Dermis blood vessel endothelial cell (primary cell): ENCODE measurements around the gene GOLM1. TPM values are rescaled to one million over a fixed set of nuclear protein-coding genes. Genes with fewer than 3 reads are reported as not detected.

Source experiments
- DNase-seq: peaks from one replicate; pipeline ENCODE4 v3.0.0; 2010
- total RNA-seq: library from RNA; depleted of rRNA; stranded (reverse); fragments of >200 nt; gene quantifications from 2 replicates; pipeline ENCODE4 v1.2.3, GENCODE V29; 2014

Gene GOLM1
- total RNA-seq, 1 donor from 2014 or later = 32.7 TPM

GRCh38 chr9:86045654-86046053, 53.7 kb downstream of the GOLM1 start:
- no peak for DNase-seq

GRCh38 chr9:86043999-86044398, 55.4 kb downstream of the GOLM1 start:
- no peak for DNase-seq

GRCh38 chr9:86043586-86043985, 55.8 kb downstream of the GOLM1 start:
- no peak for DNase-seq

GRCh38 chr9:86042199-86042978, 57.0 kb downstream of the GOLM1 start:
- no peak for DNase-seq

GRCh38 chr9:86041311-86041741, 58.0 kb downstream of the GOLM1 start:
- DNase-seq = no peak

- no peak for DNase-seq
These were observed 58.5 kb downstream of the GOLM1 start for GRCh38 chr9:86040861-86041155.

GRCh38 chr9:86039991-86040860, 59.1 kb downstream of the GOLM1 start:
- no peak for DNase-seq

- DNase-seq = no peak
These were observed 62.8 kb downstream of the GOLM1 start for GRCh38 chr9:86036555-86036954.

GRCh38 chr9:86035827-86036440, 63.4 kb downstream of the GOLM1 start:
- no peak for DNase-seq

GRCh38 chr9:86034863-86035734, 64.3 kb downstream of the GOLM1 start:
- peak; percentile 74 for DNase-seq

- no peak for DNase-seq
These were observed 71.6 kb downstream of the GOLM1 start for GRCh38 chr9:86027767-86028166.

- peak; percentile 40 for DNase-seq
These were observed 76.6 kb downstream of the GOLM1 start for GRCh38 chr9:86022687-86023266.

- DNase-seq = no peak
These were observed 78.2 kb downstream of the GOLM1 start for GRCh38 chr9:86021166-86021565.

GRCh38 chr9:86020731-86021130, 78.6 kb downstream of the GOLM1 start:
- no peak for DNase-seq

GRCh38 chr9:86009133-86009532, 90.2 kb downstream of the GOLM1 start:
- no peak for DNase-seq

GRCh38 chr9:86005253-86005775, 94.0 kb downstream of the GOLM1 start:
- no peak for DNase-seq

- DNase-seq = no peak
These were observed 103.8 kb downstream of the GOLM1 start for GRCh38 chr9:85995599-85995998.

- no peak for DNase-seq
These were observed 104.3 kb downstream of the GOLM1 start for GRCh38 chr9:85995097-85995496.

GRCh38 chr9:85994191-85994590, 105.2 kb downstream of the GOLM1 start:
- DNase-seq = no peak

GRCh38 chr9:85987236-85987635, 112.1 kb downstream of the GOLM1 start:
- no peak for DNase-seq

GRCh38 chr9:85984457-85984856, 114.9 kb downstream of the GOLM1 start:
- DNase-seq = no peak

GRCh38 chr9:85981369-85981768, 118.0 kb downstream of the GOLM1 start:
- no peak for DNase-seq
